22Rv1 (cell line): ENCODE results near the gene PLCB4.

Source experiments
- H3K27ac ChIP-seq: fragments of 450-650 bp; 2 replicates; pipeline ENCODE4 v1.5.1; 2017
- CTCF ChIP-seq: fragments of 450-650 bp; IDR thresholded peaks from 2 replicates; pipeline ENCODE4 v1.5.1; 2017; ENCODE audit warnings: mild to moderate bottlenecking
- ZFX ChIP-seq: fragments of 450-650 bp; IDR thresholded peaks from 2 replicates; pipeline ENCODE4 v1.6.1; 2017; ENCODE audit warnings: antibody characterized with exemption, borderline replicate concordance

The PLCB4 gene

DNA sequence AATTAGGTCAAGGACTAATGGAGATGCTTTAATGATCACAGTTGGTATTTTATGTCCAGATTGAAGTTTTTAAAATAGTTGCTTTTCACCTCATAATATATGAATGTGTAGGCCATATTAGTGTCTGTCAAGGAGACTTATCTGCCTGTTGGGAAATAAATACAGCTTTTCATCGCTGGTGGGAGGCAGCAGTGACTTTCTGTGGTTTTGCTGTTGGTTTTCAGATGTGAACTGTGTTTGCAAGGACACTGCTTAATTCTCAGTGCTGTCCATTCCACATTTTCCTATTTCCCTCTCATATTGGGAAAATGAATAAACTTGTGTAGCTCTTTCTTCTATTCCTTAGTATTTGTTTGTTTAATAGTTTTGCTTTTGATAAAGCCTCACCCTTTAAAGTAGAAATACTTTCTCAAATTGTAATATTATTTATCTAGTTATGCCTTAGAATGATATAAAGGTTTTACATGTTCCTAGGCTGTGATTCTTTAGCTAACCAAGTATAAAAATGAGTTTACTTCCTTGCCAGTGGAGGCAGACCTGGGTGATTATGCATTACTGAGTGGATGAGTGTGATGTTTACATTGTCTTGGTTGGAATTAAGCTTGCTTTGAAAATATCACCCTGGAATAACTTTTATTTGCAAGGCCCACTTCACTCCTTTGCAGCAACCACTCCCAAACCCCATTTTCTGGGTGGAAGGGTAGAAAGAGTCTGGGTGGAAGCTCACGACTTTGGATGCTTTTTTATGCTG, 3.3 kb downstream of the PLCB4 start:
- TF ChIP-seq ZFX (no peak), CTCF (no peak)
- H3K27ac ChIP-seq, result no peak overlapping the region

- TF ChIP-seq CTCF (no peak), ZFX (no peak)
- H3K27ac ChIP-seq, result no peak overlapping the region
Measured at GRCh38 chr20:9072861-9073500, 4.1 kb downstream of the PLCB4 start.

GRCh38 chr20:9075264-9076095, 6.6 kb downstream of the PLCB4 start:
- H3K27ac ChIP-seq, result peak overlapping the region; percentile 32; the same call in 1 of the 2 replicates
- TF ChIP-seq CTCF (no peak), ZFX (no peak)

DNA sequence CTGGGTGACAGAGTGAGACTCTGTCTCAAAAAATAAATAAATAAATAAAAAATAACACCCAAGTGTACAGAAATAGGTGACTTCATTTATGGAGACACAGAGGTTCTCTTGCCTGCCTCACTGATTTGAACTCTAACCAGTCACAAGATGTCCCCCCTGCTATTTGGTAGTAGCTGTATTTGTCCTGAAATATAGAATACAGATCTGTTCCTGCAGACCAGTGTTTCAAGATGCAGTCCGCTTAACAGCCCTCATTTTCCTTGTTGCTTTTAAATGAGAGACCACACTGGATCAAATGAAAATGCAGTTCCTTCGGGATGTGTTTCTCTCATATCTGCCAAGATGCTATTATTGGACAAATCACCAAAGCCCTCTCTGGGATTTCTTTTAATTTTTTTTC, 7.6 kb downstream of the PLCB4 start:
- H3K27ac ChIP-seq, result no peak overlapping the region
- TF ChIP-seq ZFX (no peak), CTCF (no peak)

DNA sequence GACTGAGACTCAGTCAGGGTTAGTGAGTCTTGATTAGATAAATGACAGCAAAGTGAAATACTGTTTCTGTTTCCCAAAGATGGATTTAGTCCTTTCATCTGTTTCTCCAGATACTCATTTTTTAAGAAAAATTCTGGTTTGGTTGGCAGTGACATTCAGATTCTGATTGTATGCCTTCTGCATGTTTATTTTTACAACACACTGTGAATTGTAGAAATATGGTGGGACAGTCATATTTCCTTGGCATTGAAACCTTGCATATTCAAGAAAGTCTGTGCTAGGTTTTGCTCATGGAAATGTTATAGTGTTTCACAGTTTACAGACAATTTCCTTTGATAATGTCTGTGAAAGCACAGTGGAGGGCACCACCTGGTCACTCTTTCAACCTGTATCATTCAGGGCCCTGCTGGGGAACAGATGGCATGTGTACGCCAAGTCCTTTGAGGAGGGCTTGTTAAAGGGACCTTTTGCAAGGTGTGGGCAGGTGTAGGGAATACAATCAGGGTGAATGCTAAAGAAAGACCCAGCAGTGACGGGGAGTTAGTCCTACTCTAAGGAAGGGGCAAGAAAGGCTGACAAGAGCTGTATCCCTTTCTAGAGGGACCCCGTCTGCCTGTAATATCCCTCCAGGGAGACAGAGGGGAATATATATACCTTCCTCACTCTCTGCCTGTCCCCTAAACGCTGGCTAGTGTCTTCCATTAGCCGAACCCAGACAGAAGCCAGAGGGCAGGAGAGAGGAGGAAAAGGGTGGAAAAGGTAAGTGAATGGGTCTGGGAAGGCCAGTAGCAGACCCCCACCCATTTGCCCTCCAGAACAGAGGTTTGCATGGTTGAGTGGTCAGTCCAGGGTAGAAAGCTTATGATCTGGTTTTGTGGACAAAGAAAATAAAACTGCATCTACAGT, 10.2 kb downstream of the PLCB4 start:
- no peak overlapping the region for H3K27ac ChIP-seq
- TF ChIP-seq CTCF, result no peak
- TF ChIP-seq ZFX, result no peak

DNA sequence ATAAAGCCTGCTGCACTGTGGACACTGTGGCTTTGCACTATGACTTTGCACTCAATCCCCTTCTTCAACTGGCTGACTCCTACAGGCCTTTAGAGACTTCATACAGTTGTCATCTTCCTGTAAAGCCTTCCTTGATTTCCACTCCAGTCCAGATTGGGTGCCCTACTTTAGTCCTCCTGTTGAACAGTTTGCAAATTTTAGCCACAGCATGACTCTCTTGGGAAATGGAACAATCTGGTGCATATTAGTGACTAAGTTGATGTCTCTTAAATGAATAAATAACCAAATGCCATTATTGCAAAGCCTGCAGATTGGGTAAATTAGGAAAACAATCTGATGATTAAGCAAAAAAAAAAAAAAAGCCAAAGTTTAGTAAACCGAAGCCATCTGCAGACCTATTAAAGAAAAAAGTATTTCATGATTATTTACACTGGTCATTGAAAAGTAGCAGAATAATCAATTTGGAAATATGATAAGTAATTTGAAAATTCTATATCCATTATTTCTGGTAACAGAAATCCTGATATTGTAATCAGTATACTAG, 12.6 kb downstream of the PLCB4 start:
- H3K27ac ChIP-seq, result no peak overlapping the region
- no peak for TF ChIP-seq ZFX
- TF ChIP-seq CTCF, result no peak
